HepG2 (cell line): ENCODE results near the gene KRTAP5-6. TPM values are rescaled to one million over a fixed set of nuclear protein-coding genes. Genes with fewer than 3 reads are reported as not detected.

Experiments used
- AHDC1 ChIP-seq: sonication (generic); formaldehyde crosslinking; IDR thresholded peaks from 2 replicates; pipeline ENCODE4 v1.5.1; 2020; ENCODE audit warnings: mild to moderate bottlenecking, missing genetic modification reagents, borderline replicate concordance
- MIER3 ChIP-seq: IDR thresholded peaks from 2 replicates; pipeline ENCODE4 v1.6.1; 2016; ENCODE audit warnings: missing compliant biosample characterization, borderline replicate concordance
- NBN ChIP-seq: fragments of 450-650 bp; conservative IDR thresholded peaks from 2 replicates; pipeline ENCODE4 v1.6.1; 2017
- NFAT5 ChIP-seq: sonication (generic); formaldehyde crosslinking; IDR thresholded peaks from 2 replicates; pipeline ENCODE4 v1.4.0; 2020; ENCODE audit warnings: missing genetic modification reagents
- NR0B2 ChIP-seq: sonication (generic); formaldehyde crosslinking; IDR thresholded peaks from 2 replicates; pipeline ENCODE4 v1.4.0; 2020; ENCODE audit warnings: mild to moderate bottlenecking, missing genetic modification reagents
- NR1H2 ChIP-seq: sonication (generic); formaldehyde crosslinking; IDR thresholded peaks from 2 replicates; pipeline ENCODE4 v1.8.1; 2022; ENCODE audit warnings: low read depth, missing genetic modification reagents, borderline replicate concordance
- SCMH1 ChIP-seq: sonication (generic); formaldehyde crosslinking; IDR thresholded peaks from 2 replicates; pipeline ENCODE4 v1.9.0; 2021; ENCODE audit warnings: missing genetic modification reagents, mild to moderate bottlenecking, borderline replicate concordance
- TGIF2 ChIP-seq: IDR thresholded peaks from 2 replicates; pipeline ENCODE4 v1.6.1; 2016; ENCODE audit warnings: control low read depth, missing compliant biosample characterization
- ZBTB7B ChIP-seq: sonication (generic); formaldehyde crosslinking; IDR thresholded peaks from 2 replicates; pipeline ENCODE4 v1.4.0; 2020; ENCODE audit warnings: missing genetic modification reagents
- ZNF451 ChIP-seq: sonication (generic); formaldehyde crosslinking; IDR thresholded peaks from 2 replicates; pipeline ENCODE4 v1.5.0; 2020; ENCODE audit warnings: mild to moderate bottlenecking, missing genetic modification reagents
- ZNF552 ChIP-seq: sonication (generic); formaldehyde crosslinking; IDR thresholded peaks from 2 replicates; pipeline ENCODE4 v1.9.0; 2022; ENCODE audit warnings: missing genetic modification reagents, mild to moderate bottlenecking, borderline replicate concordance
- ZNF570 ChIP-seq: sonication (generic); formaldehyde crosslinking; IDR thresholded peaks from 2 replicates; pipeline ENCODE4 v1.4.0; 2020; ENCODE audit warnings: mild to moderate bottlenecking, missing genetic modification reagents, borderline replicate concordance
- ZNF572 ChIP-seq: sonication (generic); formaldehyde crosslinking; IDR thresholded peaks from 2 replicates; pipeline ENCODE4 v1.5.1; 2020; ENCODE audit warnings: mild to moderate bottlenecking, missing genetic modification reagents
- ZNF660 ChIP-seq: sonication (generic); formaldehyde crosslinking; IDR thresholded peaks from 2 replicates; pipeline ENCODE4 v1.5.1; 2020; ENCODE audit warnings: mild to moderate bottlenecking, low read depth, missing genetic modification reagents, borderline replicate concordance
- ZNF878 ChIP-seq: sonication (generic); formaldehyde crosslinking; IDR thresholded peaks from 2 replicates; pipeline ENCODE4 v1.8.1; 2023; ENCODE audit warnings: mild to moderate bottlenecking, missing genetic modification reagents, moderate library complexity
- polyA plus RNA-seq, 8 experiments: library from polyadenylated mRNA; depleted of rRNA in 3 of 8; stranded (reverse) in 7 of 8; unstranded in 1 of 8; fragments of >200 nt; fragmentation: Illumina TruSeq in 4 of 8; extraction: Trizol in 4 of 8; gene quantifications; 2 replicates each; pipeline versions ENCODE4 v1.2.1 to v1.2.3, GENCODE V29; 2011 to 2016; ENCODE audit warnings: low read depth in 4 of 8, missing spikeins in 1 of 8, mixed read lengths in 1 of 8; ENCODE audit not compliant: insufficient read depth in 1 of 8
- total RNA-seq, 5 experiments: library from RNA; depleted of rRNA; stranded (reverse); fragments of >200 nt; fragmentation: Illumina TruSeq; extraction: Trizol; gene quantifications; 2 replicates each; pipeline ENCODE4 v1.2.3, GENCODE V29; 2016; ENCODE audit warnings: low read depth in 1 of 5
- TF ChIP-seq, protein P1 (sequence below): IDR thresholded peaks from 2 replicates; pipeline ENCODE4 v1.6.1; 2016; ENCODE audit warnings: control low read depth

KRTAP5-6 gene
- total and polyA plus RNA-seq, 2 of the 13 experiments (the other 11 are each of a cell fraction or from before 2014, with no cell fraction given), result not detected

GRCh38 chr11:1691026-1691877 is 5.7 kb upstream of the KRTAP5-6 start (continued):
- TF ChIP-seq, protein P1, sequence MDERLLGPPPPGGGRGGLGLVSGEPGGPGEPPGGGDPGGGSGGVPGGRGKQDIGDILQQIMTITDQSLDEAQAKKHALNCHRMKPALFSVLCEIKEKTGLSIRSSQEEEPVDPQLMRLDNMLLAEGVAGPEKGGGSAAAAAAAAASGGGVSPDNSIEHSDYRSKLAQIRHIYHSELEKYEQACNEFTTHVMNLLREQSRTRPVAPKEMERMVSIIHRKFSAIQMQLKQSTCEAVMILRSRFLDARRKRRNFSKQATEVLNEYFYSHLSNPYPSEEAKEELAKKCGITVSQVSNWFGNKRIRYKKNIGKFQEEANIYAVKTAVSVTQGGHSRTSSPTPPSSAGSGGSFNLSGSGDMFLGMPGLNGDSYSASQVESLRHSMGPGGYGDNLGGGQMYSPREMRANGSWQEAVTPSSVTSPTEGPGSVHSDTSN (CRISPR knock-in tag), result no peak
- TF ChIP-seq TGIF2 (CRISPR knock-in tag) (no peak), SCMH1 (CRISPR knock-in tag) (no peak), ZNF878 (CRISPR knock-in tag) (peak; percentile 84; the same call in 1 of the 2 replicates), ZNF451 (CRISPR knock-in tag) (no peak; the same call in 1 of the 2 replicates), AHDC1 (CRISPR knock-in tag) (peak; percentile 95), NR0B2 (CRISPR knock-in tag) (no peak; the same call in none of the 2 replicates), ZBTB7B (CRISPR knock-in tag) (peak; percentile 100), NR1H2 (no peak; the same call in none of the 2 replicates), MIER3 (CRISPR knock-in tag) (peak; percentile 62; the same call in 1 of the 2 replicates), ZNF552 (CRISPR knock-in tag) (no peak), ZNF660 (CRISPR knock-in tag) (no peak), NBN (no peak), NFAT5 (CRISPR knock-in tag) (no peak), ZNF570 (peak; percentile 32; the same call in 1 of the 2 replicates), ZNF572 (CRISPR knock-in tag) (0 out of 2 replicates have a peak, but pooled peaks have one; percentile 66)
